GM15510 (cell line): ENCODE measurements around the gene PSMB8.

ENCODE experiments used
- POLR2A ChIP-seq: IDR thresholded peaks from 3 replicates; pipeline ENCODE4 v1.6.1; 2011; ENCODE audit warnings: borderline replicate concordance; ENCODE audit not compliant: insufficient read length; ENCODE audit errors: extremely low read depth

PSMB8 gene

DNA sequence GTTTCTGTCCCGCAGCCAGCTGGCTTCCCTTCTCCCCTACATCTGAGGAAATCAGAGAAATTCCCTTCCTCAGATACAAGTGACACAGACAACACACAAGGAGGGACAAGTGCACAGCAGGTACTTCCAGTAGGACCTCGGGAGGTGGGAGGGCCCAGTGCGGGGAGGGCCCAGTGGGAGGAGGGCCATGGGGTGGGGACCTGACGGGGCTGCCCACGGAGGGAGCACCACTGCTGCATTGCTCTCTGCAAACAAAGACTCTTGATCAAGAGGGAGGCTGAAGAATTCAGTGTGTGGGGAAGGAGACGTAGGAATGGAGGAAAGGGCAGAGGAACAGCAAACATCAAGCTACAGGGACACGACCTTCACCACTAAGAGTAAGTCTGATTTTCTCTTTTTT, 14.4 kb downstream of the PSMB8 start:
- no peak for TF ChIP-seq POLR2A

DNA sequence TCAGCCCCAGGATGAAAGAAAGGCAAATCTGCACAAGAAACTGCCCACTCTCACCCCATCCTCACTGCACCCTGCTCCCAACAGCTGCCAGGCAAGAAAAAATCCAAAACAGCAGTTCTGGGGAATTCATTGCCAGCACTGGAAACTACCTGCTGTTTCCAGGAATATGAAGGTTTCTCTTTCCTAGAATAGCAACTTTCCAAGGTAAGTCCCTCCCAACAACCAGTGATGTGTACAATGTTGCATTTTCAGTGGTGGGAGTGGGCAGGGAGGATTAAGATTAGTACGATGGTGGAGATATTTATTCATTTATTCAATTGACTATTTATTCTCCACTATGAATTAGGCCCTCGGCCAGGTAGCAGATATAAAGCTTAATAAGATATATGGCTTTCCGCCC, 16.8 kb downstream of the PSMB8 start:
- TF ChIP-seq POLR2A, result no peak

DNA sequence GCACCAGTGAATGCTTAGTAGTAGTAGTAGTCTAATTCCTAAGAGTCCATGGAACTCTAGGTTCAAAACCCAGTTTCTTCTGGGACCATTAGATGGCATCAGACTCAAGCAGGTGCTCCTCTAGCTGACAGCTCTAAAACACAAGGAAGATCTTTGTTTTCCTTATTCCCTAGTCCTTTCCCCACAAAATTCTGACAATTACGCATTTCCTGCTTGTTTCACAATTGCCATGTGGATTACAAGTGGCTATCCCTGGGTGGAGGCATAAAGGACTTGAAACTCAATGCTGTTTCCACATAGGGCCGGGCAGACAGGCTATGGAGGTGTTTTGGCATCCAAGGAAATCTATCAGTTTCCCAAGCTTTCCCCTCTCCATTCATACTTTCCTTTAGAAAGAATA, 17.9 kb downstream of the PSMB8 start:
- no peak for TF ChIP-seq POLR2A

DNA sequence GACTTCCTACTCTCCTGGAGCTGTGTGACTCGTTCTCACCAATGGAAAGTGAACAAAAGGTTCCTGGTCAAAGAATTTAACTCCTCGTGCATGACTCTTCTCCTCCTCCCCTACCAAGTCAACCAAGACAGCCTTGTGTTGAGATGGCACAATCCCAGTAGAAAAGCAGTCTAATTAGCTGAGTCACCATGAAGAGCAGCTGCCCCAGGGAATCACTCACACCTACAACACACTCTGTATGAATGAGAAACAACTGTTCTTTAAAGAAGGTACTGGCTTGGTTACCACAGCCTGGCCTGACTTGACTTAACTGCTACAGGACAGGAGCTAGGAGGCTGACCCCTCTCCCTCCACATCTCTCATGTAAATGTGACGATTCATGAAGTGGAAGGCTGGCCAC, 24.1 kb downstream of the PSMB8 start:
- TF ChIP-seq POLR2A, result no peak

DNA sequence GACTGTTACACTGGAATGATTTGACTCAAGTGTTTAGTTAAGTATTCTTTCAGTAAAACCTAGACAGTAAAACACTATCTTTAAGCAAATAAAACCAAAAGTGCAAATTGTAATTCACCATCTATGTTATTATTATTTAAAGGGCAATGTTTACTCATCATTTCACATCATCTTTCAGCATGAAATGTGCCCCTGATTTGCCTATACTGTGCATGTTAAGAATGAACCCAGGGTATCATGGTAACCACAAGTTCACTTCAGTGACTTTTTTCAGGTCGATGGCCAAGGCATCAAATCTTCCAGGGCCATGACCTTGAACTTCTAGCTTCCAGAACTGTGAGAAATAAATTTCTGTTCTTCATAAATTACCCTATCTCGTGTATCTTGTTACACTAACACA, 25.0 kb downstream of the PSMB8 start:
- TF ChIP-seq POLR2A, result no peak

DNA sequence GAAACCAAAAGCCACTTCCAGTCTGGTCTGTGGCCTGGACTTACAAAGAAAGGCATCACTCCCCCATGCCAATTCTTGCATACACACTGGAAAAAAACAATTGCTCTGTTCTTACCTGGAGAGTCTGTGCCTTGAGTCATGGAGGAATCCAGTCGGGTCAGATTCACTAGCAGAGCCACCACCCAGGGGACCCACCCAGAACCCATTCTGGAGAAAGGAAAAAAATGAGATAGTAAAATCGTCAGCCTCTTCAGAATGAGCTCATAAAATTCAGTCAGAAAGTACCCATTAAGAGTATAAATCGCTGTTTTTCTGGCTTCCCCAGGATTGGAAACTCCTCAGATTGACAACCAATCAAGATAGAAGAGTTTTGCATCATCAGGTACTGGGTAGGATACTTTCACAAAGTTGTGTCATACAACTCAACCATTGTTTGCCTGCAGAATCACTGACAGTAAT, 27.1 kb downstream of the PSMB8 start, which contains the start of gene HLA-DOB:
TSS of gene HLA-DOB (minus strand) at position 257 of the 459 bp plus-strand sequence. CDS start at position 206, 51 bp downstream.
- TF ChIP-seq POLR2A, result no peak

DNA sequence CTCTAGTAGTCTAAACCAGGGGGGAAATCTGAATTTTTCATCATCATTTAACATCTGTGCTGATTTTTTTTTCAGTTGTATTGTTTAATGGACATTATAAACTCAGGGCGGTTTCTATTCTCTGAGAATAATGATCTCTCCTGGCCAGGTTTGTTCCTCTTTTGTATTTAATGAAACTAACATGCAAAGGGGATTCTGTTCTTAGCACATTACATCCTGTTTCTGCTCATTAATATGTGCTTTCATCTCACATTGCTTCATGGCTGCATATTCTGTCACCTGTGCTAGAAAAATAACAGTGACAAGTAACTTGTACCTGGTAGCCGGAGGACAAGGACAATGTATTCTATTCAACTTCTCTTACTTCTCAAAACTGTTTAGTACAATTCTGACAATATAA, 27.9 kb downstream of the PSMB8 start:
- TF ChIP-seq POLR2A, result no peak

DNA sequence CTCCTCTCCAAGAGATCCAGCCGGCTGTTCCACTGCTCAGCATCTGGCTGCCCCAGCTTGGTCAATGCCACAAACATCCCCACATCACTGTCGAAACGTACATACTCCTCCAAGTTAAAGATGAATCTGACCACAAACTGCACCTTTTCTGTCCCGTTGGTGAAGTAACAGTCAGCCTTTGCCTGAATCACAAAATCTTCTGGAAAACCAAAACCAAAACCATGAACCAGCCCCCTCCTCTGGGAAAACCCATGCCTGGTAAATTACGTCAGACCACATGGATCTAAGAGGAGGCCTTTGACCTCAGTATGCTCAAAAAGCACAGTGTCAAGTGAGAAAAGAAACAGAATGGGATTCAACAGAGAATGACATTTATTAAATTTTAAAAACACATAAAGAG, 28.7 kb downstream of the PSMB8 start:
- no peak for TF ChIP-seq POLR2A

DNA sequence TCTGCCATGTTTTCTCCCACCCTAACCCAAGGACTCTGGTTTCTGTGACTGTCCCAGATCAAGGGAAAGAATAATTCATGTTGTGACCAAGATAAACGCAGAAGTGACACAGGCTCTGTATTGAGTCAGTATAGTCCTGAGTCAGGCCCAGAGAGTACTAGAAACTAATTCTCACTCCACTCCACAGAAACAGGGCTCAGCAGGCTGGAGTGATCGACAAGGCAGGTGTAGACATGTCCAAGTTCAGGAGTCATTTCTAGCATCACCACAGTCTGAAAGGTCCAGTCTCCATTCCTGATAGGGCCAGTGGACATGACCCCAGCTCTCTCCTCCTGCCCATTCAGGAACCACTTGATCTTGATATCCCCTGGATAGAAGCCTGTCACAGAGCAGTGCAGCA, 29.7 kb downstream of the PSMB8 start:
- no peak for TF ChIP-seq POLR2A

DNA sequence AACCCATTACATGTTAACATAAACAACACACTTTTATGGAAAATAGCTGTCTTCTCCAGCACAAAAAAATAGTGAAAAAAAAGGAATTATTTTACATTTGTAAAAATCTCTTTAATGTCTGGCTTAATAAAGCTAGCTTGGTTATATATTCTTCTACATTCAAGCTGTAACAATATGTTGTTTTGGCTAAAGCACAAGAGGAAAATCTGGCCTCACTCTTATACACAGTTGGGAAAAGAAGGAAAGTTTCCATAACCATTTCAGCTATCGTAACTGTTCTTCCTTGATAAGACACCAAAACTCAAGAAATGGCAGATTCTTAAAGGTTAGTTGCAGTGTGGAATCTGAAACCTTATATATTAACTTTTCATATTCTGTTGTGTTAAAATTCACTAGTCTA, 34.7 kb downstream of the PSMB8 start:
- TF ChIP-seq POLR2A, result no peak

DNA sequence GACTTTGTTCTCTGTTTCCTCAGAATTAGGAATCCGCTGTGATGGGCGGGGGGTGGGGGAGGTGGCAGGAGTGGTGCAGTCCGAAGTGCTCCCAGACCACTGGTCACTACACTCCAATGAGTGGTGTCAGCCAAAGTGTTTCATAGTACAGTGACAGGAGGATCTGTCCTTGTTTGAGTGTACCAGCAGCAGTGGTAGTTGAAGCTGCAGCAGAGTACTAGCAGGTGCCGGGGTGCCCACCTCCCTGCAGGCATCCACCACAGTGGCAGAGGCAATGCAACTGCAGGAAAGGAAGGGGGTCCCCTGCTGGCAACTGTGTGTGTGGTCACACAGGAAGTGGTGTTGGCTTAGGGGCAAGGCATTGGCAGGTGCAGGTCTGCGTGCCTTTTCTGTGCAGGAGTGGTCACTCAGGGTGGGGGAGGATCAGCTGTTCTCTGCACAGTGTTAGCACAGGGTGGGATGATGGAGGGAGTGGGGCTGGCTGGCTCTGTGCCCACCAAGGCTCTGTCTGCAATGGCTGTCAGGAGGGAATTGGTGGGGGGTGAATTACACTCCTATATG, 36.7 kb downstream of the PSMB8 start:
- no peak for TF ChIP-seq POLR2A

DNA sequence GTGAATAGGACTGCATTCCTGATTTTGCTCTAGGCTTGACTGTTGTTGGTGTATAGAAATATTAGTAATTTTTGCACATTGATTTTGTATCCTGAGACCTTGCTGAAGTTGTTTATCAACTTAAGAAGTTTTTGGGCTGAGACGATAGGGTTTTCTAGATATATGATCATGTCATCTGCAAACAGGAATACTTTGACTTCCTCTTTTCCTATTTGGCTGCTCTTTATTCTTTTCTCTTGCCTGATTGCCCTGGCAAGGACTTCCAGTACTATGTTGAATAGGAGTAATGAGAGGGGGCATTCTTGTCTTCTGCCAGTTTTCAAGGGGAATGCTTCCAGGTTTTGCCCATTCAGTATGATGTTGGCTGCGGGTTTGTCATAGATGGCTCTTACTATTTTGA, 40.4 kb downstream of the PSMB8 start:
- TF ChIP-seq POLR2A, result no peak

DNA sequence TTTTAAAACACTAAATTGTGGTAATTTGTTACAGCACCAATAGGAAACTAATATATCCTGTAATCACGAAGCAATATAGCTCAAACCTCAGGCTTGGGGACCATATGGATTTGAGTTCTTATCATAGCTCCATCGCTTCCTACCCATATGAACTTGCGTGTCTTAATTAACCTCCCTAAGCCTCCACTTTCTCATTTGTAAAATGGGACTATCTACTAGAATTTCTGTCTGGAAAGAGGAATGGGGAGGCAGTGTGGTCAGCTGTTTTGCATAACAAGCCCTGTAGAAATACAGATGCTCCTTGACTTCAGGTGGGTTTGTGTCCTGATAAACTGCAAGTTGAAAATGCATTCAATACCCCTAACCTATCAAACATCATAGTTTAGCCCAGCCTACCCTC, 44.1 kb downstream of the PSMB8 start:
- TF ChIP-seq POLR2A, result no peak

DNA sequence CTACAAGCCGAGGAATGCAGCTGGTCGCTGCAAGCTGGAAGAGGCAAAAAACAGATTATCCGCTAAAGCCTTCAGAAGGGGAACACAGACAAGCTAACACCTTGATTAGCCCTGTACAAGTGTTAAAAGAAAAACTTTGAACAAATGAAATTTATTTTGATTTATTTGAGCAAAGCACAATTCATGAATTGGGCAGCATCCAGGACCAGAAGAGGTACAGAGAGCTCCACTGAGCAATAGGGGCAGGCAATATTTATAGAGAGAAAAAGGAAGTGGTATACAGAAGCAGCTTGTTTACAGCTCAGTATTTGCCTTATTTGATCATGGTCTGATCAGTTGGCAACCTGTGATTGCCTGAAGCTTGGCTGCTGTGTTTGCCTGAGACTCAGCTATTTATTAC, 44.7 kb downstream of the PSMB8 start:
- no peak for TF ChIP-seq POLR2A

DNA sequence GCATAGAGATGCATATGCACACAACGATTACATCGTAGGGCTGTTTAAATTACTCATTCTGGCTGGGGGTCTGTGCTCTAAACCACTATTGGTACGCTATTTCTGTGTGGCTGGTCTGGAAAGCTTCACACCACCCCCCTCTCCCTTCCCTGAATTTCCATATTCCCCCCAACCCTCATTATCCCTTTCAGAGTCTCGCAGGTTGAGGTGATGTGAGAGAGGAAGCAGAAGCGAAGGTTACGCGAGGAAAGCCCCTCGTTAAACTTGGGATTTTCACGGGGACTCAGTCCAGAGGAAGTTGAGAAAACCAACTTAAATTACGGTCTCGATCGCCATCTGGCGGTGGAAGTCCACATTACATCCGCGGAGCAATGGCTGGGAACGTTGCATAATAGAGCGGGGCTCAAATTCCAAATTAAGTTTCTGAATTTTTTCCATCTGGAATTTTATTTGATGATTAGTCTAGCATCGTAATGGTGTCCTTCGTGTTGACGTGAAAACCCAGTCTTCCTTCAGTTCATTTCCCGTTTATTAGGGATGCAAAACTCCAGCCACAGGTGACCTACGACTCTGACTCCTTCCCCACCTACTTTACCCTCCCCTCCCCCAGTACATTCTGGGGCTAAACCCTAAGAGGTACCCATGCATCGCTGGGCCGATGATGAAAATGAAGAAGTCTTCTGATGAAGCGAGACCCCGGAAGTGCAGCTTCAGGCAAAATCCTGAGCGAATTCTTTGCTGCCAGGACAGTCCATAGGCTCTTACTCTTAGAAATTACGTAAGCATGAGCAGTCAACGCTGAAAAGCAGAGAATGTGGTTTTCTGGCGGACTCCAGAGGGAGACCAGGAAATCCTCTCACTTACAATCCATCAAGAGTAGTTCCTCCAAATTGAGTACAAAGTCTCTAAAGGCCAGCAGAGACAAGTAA, 46.7 kb downstream of the PSMB8 start:
- TF ChIP-seq POLR2A, result no peak

DNA sequence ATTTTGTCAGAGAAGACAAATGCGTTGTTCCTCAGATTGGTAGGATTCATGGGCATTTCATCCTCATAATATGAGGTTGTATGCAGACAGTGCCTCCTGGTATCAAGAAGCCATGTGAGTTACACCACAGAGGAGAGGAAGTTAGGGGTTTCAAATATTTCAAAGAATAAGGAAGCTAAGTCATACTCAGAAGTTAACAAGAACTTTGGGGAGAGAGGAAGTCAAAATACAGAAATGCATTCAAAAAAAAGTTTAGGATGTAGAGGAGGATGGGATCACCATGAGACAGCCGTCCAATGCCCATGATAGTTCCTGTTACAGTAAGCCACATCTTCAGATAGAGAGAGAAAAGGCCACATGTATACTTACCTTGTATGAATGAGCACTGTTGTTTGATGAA, 49.3 kb downstream of the PSMB8 start:
- TF ChIP-seq POLR2A, result no peak
